NCI-H146 treated with DMSO at 0.1 percent for 48 hours (cell line): ENCODE measurements around the gene GP1BB.
A peak's percentile ranks its signal among the peaks of the same experiment; 100 is the strongest.

Experiments
- DNase-seq: peaks from one replicate; lab custom pipeline; 2025; ENCODE audit not compliant: unreplicated experiment; lab: John Stamatoyannopoulos, UW

Gene GP1BB

DNA sequence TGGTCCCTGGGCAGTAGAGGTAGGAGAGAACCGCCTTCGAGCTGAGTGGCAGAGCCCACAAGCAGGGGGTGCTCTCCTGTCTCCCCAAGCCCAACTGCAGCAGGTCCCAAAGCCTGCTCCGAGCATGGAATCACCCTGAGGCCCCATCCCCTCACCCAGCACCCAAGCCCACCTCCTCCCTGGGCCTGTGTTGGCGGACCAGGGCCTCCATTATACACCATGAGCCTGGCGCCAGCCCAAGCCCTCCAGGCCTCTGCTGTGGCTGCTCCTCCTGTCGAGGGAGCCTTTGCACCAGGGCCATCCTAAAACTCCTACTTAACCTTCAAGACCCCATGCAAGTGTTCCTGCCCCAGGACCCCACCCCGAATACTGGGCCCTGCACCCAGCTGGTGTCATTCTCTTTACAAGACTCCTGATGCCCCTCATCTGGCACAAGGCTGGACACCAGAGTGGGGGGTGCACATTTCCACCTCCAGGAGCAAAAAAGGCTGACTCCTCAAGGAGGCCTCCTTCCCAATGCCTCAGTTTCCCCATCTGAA lies 16.6 kb downstream of the GP1BB start:
- no peak for DNase-seq

DNA sequence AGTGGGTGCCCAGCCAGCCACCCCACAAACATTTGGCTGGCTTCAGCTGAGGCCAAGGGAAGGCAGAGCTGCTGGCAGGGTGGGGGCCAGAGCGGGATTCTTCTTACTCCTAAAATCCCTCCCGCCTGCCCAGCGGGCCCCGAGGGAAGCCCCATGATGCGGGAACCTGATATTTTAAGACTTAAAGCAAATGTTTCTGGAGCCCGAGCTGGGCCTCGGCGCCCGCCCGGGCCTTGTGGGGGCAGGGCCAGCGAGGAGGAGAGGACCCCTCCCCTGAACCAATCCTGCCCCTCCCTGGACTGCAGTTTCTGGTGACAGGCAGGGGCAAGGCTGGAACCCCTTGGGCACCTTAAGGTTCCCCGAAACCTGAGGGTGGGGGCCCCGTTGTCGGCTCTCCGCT lies 17.2 kb downstream of the GP1BB start:
- DNase-seq: no peak

DNA sequence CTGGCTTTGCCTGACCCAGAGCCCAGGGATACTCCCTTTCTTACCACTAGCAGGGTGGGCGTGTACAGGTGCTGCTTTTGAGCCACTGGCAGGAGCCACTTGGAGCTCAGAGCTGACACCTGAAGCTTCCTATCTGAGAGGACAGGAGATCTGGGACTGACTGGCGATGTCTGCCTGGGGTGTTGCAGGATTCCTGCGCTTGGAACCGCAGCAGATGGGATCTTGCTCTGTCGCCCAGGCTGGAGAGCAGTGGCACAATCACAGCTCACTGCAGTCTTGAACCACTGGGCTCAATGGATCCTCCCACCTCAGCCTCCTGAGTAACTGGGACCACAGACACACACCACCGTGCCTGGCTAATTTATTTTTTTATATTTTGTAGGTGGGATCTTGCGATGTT lies 17.7 kb downstream of the GP1BB start:
- DNase-seq: no peak

DNA sequence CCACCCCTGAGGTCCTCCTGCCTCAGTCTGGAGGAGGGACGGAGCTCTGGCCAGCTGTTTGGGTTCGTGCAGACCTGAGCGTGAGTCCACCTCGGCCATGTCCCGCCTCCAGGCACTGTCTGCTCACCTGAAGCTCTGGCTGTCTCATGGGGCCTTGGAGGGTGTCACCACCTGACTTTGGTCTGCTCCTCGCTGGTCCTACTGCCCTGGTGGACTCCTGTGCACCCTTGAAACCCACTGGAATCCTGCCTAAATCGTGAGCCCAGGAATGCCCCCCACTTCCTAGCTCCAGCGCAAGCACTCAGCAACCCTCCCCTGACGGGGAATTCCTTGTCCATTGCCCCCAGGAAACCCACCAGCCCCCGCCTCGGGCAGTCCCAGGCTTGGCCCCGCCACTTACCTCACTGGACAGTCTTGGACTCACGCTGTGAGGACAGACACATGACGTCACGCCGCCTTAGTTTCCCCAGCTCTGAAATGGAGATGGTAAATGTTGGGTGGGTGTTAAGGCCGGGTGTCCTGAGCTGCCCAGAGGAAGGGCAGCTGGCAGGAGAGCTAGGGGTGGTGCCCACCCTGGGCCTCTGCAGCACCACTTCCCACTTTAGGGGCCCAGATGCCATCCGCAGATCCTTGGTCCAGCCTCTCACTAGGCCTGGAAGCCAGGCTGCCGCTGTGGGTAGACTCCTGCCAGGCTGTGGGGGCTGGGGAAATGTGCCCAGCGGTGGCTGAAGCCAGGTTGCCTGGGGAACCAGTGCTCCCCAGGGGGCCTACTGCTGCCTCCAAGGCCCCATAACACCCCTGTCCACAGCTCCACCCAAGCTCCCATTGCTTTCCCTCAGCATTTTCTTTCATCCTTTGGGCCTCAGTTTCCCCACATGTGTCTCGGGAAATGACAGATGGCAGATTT lies 19.1 kb downstream of the GP1BB start:
- no peak for DNase-seq

DNA sequence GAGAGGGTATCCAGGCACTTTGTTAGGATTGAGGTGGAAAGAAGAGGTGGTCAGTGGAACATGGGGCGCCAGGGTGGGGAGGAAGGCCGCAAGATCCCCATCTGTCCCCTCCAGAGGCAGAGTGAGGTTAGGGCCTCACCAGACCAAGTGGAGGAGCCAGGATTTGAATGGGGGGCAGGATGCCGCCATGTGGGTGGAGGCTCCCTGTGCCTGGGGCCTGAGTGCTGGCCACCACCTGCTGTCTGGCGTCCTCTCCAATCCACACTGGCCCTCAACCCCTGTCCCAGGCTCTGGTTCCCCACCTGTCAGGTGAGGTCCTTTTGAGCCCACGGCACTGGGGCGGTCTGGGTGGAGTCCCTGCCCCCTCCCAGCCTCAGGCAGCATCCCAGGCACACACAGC lies 19.7 kb downstream of the GP1BB start:
- no peak for DNase-seq

DNA sequence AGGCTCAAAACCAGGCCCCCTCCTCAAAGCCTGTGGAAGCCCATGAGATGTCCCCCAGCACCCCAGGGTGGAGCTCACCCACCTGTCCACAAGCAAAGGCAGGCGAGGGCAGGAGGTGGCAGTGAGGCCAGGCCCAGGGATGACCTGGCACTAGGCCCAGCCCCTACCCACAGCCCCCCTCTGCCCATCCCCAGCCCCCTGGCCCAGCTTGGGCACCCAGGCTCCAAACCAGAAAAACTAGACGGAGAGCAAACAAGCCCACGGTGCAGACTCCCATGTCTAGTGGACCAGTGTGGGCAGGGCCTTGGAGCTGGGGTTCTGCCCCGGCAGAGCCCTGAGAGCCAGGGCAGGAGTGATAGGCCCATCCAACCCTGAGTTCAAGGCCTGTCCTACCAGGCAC lies 20.3 kb downstream of the GP1BB start:
- DNase-seq: no peak

DNA sequence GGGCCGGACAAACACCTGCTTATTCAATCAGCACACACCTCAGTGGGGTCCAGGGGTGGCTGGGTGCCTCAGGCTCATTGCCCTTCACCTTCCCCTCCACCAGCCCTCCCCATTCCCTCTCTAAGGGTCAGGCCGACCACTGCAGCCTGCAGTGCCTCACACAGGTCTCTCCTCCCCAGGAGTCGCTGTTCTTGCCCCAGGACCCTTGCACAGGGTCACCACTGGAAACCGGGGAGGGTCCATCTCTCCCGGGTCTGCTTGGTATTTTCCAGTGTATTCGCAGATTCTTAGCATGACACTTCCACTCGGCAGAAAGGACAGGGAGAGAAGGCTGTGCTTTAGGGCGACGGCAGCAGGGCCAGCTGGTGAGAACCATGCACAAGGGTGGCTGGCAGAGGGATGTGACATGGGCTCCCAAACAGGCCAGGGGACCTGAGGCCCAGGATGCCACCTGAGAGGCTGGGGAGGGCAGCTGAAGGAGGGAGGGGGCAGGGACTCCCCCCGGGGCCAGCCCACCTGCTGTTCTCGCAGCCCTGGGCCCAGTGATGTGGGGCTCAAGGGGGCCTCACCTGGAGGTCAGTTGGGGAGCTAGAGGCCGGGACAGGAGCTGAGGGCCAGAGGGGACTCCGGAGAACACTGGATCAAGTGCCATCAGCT lies 21.1 kb downstream of the GP1BB start:
- DNase-seq: no peak

DNA sequence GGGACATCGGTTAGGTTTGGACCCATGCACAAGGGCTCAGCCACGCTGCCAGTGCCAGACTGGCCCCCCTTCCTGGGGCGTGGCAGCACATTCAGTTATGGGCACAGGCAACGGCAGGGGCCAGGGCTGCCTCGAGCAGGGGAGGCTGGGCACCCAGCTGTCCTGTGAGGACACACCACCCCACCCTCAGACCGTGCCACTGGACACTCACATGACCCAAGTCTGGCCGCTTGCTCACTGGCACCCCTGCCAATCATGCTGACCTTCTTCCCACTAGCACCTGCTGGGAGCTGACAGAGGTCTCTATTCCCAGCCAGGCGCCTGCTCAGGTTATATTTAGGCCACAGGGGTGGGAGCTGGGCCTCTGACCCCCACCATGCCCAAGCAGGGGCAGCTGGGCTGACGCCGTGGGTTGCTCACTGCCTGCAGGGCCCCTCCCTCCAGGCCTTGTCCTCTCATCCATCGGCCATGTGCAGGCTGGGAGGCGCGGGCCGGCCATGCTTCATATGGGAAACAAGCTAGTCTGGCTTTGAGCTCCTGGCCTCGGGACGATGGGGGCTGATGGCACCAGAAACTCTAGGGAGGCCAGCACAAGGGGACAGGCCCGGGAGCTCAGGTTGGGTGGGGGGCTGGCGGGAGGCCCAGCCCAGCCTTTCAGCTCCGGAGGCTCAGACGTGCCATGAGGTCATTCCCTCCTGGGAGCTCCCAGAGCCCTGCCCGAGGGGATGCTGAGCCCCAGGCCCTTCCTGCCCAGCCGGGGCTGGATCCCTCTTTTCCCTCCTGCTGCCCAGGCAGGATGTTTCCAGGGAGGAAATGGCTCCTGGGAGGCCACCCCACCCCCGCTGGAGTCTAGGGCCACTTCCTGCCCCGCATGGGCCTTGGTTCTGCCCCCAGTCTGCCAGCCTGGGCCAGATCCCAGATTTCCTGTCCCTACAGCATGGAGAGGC lies 22.1 kb downstream of the GP1BB start:
- no peak for DNase-seq

DNA sequence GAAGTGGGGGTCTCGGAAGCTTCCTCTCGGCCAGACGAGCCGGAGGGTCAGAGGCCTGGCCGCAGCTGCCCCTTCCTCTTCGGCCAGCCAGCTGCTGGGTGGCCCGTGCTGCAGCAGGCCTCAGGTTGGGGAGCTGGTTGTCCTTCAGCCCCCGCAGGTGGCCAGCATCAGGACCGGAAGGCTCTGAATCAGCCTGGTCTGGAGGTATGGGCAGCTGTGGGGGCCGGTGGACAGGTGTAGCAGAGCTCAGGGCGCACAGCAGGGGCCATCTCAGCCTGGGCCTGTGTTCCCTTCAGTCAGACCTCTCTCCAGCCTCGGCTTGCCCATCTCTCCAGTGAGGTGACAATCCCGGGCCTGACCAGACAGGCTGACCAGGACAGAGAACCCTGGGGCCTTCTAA lies 23.4 kb downstream of the GP1BB start:
- peak; percentile 26 for DNase-seq

DNA sequence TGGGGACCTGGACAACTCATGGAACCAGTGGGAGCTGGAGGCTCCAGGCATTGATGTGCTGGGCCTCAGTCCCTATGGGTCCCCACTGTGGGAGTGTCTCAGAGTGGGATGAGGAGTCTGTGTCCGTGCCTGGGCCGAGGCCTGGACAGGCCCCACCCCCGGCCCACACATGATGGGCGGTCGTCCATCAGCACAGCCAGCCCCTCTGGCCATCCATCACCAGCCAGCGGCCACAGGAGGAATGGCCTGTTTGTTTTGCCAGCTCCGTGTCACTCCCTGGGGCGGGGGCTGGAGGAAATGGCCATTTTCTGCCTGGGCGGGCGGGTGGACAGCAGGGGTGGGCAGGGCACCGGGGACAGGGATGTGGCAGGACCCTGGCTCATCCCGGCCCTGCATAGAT lies 24.2 kb downstream of the GP1BB start:
- no peak for DNase-seq

DNA sequence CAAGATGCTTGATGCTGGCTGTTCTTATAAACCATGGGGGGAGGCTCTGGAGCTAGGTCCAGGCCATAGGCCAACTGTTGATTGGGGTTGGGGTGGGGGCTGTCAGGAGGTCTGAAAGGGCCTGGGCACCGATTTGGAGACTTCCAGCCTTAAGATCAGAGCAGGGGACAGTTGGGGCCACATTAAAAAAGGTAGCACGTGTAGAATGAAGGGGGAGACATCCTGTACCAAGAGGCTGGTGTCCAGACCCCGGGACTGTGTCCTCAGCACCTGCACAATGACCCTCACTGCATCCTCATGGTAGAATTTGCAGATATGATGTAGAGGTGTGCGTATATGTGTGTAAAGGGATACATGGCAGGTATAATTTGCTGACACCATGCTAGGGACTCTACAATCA lies 24.8 kb downstream of the GP1BB start:
- DNase-seq: no peak

DNA sequence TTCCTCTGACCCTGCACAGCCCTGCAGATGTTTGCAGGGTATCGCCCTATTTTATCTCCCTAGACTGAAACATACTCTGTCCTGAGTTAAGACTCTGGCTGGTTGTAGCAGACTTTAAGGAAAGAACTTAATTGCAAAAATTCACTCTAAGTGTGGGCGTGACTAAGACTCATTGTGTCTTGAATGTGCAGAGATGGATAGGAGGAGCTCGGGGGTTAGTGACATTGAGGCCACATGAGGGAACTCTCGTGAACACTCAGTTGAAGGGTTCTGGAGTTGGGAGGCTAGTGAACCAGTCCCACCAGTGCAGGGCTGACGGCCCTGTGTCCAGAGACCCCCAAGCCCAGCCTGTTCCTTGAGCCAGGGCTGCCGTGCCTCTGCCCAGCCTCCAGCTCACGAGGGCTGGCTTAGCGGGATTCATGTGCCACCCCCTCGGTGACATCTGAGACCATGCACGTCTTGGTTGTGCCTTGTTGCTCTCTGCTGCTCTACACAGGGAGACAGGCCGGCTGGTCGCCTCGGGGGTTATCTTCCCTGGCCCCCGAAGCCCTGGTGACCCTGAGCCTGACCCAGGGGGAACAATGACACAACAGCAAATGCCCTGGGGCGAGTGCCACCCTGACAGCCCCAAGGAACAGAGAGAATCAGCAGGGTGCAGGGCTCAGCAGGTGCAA lies 25.8 kb downstream of the GP1BB start:
- DNase-seq: no peak

DNA sequence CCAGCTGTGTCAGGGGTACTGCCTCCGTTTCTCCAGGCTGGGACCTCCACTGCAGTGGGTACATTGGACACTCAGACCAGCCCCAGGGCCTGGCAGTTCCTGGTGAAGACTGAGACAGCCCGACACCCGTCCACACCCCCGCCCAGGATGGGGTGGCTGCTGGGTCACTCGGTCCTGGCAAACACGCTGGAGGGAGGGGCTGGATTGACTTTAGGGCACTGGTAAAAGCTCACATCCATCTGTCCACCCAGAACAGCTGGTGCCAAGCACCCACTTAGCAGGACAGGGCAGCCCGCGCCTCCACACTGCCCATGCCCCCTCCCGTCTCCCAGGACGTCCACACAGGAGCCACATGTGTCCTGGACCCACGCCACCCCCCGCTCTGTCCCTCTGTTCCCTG lies 26.5 kb downstream of the GP1BB start:
- no peak for DNase-seq

DNA sequence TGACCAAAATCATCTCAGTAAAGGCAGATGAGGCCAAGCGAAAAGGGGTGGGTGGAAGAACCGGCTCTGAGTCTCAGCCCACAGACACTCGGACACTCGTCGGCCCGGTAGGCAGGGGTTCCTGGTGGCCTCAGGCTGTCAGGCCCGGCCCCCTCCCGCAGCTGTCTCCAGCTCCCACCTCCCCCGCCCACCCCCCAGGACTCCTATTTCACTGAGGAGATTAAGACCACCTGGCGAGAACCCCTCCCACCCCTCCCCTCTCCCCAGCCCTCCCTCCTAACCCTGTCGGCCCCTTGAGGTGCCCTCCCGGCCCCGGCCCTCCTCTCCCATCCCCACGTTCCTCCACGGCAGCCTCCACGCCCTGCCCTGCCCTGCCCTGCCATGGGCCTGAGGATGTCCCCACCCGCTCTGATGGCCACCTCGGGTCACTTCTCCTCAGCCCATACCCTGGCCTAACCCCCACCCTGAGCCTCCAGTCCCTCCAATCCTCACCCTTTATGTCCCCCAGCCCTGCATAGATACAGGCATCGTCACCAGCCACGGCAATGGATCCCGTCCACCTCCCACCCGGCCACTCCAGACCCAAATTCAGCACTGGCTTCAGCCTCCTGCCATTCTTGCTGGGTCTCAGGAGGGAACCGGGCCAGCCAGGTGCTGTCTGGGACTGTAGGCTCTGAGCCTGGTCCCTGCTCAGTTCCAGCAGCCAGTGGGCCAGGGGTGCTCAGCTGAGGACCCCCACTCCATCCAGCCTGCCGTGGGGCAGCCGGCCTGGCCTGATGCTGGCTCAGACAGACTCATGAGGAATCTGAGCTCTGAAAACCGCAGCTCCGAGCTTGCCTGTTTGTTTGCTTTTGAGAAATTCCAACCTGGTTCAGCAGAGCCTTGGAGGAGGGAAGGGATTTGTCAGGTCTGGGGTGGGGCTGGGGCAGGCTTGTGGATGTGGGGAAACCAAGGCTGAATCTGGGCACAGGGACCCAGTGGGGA lies 27.5 kb downstream of the GP1BB start:
- no peak for DNase-seq

DNA sequence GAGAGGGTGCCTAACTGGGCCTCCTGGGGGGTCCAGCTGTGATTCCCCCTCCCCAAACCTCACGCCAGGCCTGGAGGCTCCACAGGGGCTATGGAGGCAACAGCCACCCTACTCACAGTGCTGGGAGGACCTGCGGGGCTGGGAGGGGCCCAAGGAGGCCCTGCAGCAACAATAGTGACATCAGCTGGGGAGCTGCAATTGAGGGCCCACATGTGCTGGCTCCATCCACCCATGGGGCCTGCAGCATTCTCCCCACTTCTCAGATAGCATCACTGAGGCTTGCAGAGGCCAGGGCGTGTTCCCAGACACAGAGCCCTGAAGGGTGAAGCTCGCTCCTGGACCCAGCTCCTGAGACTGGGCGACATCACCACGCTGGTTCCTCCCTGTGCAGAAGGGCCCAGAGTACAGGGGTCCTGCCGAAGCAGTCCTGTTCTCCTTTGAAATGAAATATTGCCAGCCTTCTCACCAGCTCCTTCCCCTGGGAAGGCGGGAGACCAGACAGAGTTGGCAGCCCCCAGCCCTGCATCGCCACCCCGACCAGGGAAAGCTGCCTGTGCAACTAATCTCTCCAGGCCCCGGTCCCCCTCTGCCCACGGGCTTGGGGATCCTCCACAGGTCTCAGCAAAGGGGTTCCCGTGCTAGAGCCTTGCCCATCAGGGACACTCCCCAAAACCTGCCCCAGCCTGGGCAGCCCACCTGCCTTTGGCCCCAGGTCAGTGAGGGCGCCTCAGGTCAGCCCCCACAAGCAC lies 28.3 kb downstream of the GP1BB start:
- DNase-seq: no peak

DNA sequence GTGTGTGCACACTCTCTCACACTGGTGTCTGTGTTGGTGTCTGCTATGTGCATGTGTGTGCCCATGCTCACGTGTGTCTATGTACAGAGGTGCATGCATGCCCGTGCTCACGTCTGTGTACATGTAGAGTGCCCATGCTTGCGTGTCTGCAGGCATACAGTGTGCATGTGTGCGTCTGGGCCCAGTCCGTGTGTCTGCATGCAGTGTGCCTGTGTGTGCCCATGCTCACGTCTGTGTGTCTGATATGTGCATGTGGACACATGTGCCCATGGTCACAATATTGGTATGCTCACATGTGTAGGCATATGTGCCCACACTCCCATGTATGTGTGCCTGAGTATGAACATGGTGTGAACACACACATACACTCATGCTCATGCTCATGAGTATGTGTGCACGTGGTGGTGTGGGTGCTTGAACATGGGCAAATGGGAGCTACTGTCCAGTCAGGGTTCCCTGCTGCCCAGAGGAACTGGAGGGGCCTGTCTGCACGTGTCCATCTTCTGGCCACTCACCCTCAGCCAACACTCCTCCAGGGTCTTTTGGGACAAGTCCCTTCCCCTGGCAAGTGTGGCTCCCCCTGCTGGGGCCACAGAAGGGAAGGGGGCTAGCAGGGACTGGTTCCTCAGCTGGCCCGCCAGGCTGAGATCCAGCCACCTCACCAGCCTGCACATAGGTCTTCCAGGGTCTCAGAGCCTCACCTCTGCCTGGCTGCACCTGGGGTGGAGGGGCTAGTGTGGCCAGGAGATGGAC lies 29.9 kb downstream of the GP1BB start:
- no peak for DNase-seq

DNA sequence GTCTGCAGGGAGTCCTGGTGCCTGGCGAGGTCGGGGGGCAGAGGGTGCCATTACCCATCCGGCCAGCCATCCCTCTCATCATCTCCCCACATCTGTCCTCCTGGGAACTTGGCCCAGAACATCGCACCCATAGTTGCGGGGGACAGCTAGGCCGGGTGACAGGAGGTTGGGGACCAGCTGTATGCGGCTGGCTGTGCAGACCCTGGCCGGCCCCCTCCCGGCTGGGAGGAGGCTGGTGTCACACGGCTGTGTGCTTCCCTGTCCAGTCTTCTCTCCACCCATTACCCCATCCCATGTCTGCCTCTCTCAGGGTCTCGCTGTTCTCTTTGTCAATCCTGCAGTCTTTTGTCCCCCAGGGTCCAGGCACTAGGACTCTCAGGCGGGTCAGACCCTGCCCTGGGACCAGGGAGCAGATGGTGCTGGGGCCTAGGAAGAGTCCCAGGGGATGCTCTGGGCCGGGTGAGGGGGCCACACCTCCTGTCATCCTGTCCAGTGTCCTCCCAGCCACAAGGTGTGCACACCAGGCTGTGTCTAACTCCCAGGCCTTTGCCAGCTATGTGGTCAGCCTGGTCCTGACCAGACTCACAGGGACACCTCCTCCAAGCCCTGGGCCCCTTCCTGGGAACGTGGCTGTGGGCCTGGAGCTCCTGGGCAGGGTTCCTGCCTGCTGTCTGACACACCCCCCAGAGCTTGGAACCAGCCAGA lies 30.8 kb downstream of the GP1BB start:
- DNase-seq: no peak
